ENCODE data around the gene PSMC4. TPM values are rescaled to one million over a fixed set of nuclear protein-coding genes. Genes with fewer than 3 reads are reported as not detected.

The PSMC4 gene
- total and polyA plus RNA-seq, 2 donors (not counting 1 experiment from before 2014, with no cell fraction given), result 58.2 to 63.0 TPM

DNA sequence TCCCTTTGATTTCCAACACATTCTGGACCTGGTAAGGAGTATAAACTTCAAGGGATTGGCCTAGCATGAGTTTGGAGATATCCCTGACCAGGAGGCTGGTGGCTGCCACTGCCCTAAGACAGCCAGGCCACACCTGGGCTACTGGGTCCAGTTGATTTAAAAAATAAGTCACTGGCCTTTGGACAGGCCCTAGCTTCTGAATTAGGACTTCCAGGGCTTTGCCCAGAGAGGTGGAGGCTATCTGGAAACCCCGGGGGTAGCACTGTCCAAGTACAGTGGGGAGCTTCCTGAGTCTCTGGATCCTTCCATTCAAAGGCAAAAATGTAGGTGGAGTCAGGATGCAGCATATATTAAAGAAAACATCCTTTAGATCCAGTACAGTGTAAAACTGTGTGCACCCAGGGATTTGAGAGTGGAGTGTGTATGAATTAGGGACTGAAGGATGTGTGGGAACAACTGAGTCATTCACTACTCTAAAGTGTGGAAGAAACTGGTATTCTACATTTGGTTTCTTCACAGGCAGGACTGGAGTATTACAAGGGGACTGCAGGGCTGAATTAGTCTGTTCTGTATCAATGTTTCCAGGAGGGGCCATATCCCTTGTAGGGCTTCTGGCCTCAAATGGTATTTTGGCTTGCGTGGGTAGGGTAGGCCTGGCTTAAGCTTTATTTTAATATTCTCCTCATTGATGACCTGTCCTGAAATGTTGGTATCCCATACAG is 21.8 kb upstream of the PSMC4 start:
- intact Hi-C loops (cut with micrococcal nuclease), result no loop called here
- Histone ChIP-seq H3K27ac (ENCODE audit: low read length in 2 of 2) (no peak overlapping the region), H3K27me3 (replicated peaks in 1 of 4; ENCODE audit: control extremely low read depth in 1 of 4, control insufficient read depth in 3 of 4, insufficient read depth in 4 of 4, low read length in 3 of 4) (no peaks in the 10 kb centered on the region), H3K4me3 (ENCODE audit: control extremely low read depth in 1 of 5, extremely low read depth in 1 of 5, insufficient read depth in 1 of 5, low read depth in 2 of 5, low read length in 4 of 5) (no peak overlapping the region), H3K9ac (ENCODE audit: low read length) (no peak overlapping the region), H3K36me3 (replicated peaks in 1 of 2; ENCODE audit: control extremely low read depth in 1 of 2, control insufficient read depth in 1 of 2, extremely low read depth in 1 of 2, insufficient read depth in 2 of 2, low read length in 1 of 2) (no peaks in the 10 kb centered on the region), H3K9me3 (ENCODE audit: control extremely low read depth in 1 of 3, control insufficient read depth in 2 of 3, insufficient read depth in 1 of 3, low read length in 2 of 3) (peaks cover 0 to 16% (median 0%) of the 10 kb centered on the region in 3 donors), H2AFZ (ENCODE audit: insufficient read depth, low read depth, low read length, poor library complexity, severe bottlenecking) (no peak overlapping the region), H3K79me2 (ENCODE audit: control insufficient read depth, insufficient read depth, low read length) (peaks cover 54% of the 10 kb centered on the region), H3K4me1 (ENCODE audit: control insufficient read depth in 2 of 2, insufficient read depth in 2 of 2, low read length in 2 of 2) (peaks cover 74 to 76% of the 10 kb centered on the region in 2 donors), H4K20me1 (ENCODE audit: control insufficient read depth, insufficient read depth, low read length, poor library complexity, severe bottlenecking) (no peaks in the 10 kb centered on the region), H3K4me2 (replicated peaks; ENCODE audit: low read depth, low read length, poor library complexity, severe bottlenecking) (peak overlapping the region; percentile 74)
- POLR2A ChIA-PET, result no interaction called here
- CTCF ChIA-PET, result interaction anchor here (1.5 to 2.8 kb wide), 2 partner anchors 21 kb away, joined by 6 to 13 read pairs; partner anchors contain the start of gene PSMC4
- ATAC-seq (ENCODE audit: low read depth), result no peak
- Mint-ChIP-seq H3K9me3 (ENCODE audit: insufficient read depth) (peaks cover 3% of the 10 kb centered on the region), H3K27ac (peak overlapping the region; percentile 5), H3K4me1 (peaks cover 63% of the 10 kb centered on the region), H3K27me3 (no peaks in the 10 kb centered on the region), H3K4me3 (no peak overlapping the region)
- WGBS (ENCODE audit: insufficient coverage), result 100% methylated on average over 1 of the region's 2 CpGs
- TF ChIP-seq EZH2 (IDR thresholded peaks at IDR 0.05; ENCODE audit: borderline replicate concordance, insufficient read depth, low read depth, low read length, poor library complexity, severe bottlenecking), result no peak
- TF ChIP-seq, protein P1, sequence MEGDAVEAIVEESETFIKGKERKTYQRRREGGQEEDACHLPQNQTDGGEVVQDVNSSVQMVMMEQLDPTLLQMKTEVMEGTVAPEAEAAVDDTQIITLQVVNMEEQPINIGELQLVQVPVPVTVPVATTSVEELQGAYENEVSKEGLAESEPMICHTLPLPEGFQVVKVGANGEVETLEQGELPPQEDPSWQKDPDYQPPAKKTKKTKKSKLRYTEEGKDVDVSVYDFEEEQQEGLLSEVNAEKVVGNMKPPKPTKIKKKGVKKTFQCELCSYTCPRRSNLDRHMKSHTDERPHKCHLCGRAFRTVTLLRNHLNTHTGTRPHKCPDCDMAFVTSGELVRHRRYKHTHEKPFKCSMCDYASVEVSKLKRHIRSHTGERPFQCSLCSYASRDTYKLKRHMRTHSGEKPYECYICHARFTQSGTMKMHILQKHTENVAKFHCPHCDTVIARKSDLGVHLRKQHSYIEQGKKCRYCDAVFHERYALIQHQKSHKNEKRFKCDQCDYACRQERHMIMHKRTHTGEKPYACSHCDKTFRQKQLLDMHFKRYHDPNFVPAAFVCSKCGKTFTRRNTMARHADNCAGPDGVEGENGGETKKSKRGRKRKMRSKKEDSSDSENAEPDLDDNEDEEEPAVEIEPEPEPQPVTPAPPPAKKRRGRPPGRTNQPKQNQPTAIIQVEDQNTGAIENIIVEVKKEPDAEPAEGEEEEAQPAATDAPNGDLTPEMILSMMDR (IDR thresholded peaks at IDR 0.05), result no peak
- DNase-seq, result no peak

DNA sequence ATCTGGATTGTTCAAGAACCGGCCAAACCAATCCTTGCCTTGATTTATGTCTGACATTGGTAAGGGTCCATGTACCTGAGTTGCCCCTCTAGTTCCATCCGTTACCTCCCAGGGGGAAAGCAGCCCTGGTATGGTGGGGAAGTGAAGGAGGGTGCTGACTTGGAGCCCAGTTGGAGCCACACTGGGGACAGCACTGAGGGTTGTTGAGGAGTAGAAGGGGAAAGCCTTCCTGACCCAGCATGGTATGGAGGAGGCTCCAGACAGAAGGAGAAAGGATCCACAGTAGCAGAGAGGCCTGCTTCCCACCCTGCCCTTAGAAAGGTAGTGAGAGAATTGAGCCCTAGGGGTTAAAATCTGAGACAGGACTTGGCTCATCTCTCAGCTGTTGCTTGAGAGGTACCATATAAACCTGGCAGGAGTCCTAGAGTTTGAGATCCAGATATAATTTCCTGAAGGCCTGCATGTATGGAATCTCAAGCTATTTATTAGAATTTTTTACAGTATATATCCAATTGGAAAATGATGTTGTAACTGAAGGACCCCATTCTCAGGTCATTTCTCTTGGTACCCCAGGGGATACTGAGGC is 19.8 kb upstream of the PSMC4 start:
- intact Hi-C loops (cut with micrococcal nuclease), result no loop called here
- POLR2A ChIA-PET, result interaction anchor here (0.6 to 1.3 kb wide), 2 partner anchors 9 to 20 kb away, joined by 5 read pairs; no protein-coding TSS in a partner anchor
- no peak for ATAC-seq (ENCODE audit: low read depth)

More for the DNA sequence above, 19.8 kb upstream of the PSMC4 start:
- Histone ChIP-seq H2AFZ (ENCODE audit: insufficient read depth, low read depth, low read length, poor library complexity, severe bottlenecking) (no peak overlapping the region), H3K36me3 (replicated peaks in 1 of 2; ENCODE audit: control extremely low read depth in 1 of 2, control insufficient read depth in 1 of 2, extremely low read depth in 1 of 2, insufficient read depth in 2 of 2, low read length in 1 of 2) (no peaks in the 10 kb centered on the region), H3K4me3 (ENCODE audit: control extremely low read depth in 1 of 5, extremely low read depth in 1 of 5, insufficient read depth in 1 of 5, low read depth in 2 of 5, low read length in 4 of 5) (peak overlapping the region in 2 of 5 experiments; percentile 7 to 23), H3K4me1 (ENCODE audit: control insufficient read depth in 2 of 2, insufficient read depth in 2 of 2, low read length in 2 of 2) (peaks cover 72 to 79% of the 10 kb centered on the region in 2 donors), H3K9ac (ENCODE audit: low read length) (no peak overlapping the region), H4K20me1 (ENCODE audit: control insufficient read depth, insufficient read depth, low read length, poor library complexity, severe bottlenecking) (no peaks in the 10 kb centered on the region), H3K27ac (ENCODE audit: low read length in 2 of 2) (peak overlapping the region; percentile 28 to 97), H3K9me3 (ENCODE audit: control extremely low read depth in 1 of 3, control insufficient read depth in 2 of 3, insufficient read depth in 1 of 3, low read length in 2 of 3) (peaks cover 0 to 16% (median 0%) of the 10 kb centered on the region in 3 donors), H3K4me2 (replicated peaks; ENCODE audit: low read depth, low read length, poor library complexity, severe bottlenecking) (peak overlapping the region; percentile 74), H3K27me3 (replicated peaks in 1 of 4; ENCODE audit: control extremely low read depth in 1 of 4, control insufficient read depth in 3 of 4, insufficient read depth in 4 of 4, low read length in 3 of 4) (no peaks in the 10 kb centered on the region), H3K79me2 (ENCODE audit: control insufficient read depth, insufficient read depth, low read length) (peaks cover 50% of the 10 kb centered on the region)
- Mint-ChIP-seq H3K9me3 (ENCODE audit: insufficient read depth) (peaks cover 3% of the 10 kb centered on the region), H3K4me1 (peaks cover 68% of the 10 kb centered on the region), H3K27me3 (no peaks in the 10 kb centered on the region), H3K27ac (peak overlapping the region; percentile 92), H3K4me3 (peak overlapping the region; percentile 84)
- CTCF ChIA-PET, result interaction anchor here (1.1 to 1.3 kb wide), 2 partner anchors 9 to 19 kb away, joined by 3 to 11 read pairs; partner anchors contain the start of gene PSMC4
- no peak for TF ChIP-seq EZH2 (IDR thresholded peaks at IDR 0.05; ENCODE audit: borderline replicate concordance, insufficient read depth, low read depth, low read length, poor library complexity, severe bottlenecking)
- TF ChIP-seq, protein P1 (IDR thresholded peaks at IDR 0.05), result no peak
- 93% methylated on average over 2 of the region's 2 CpGs for WGBS (ENCODE audit: insufficient coverage)
- DNase-seq, result no peak
